Fibroblast of pulmonary artery (primary cell): ENCODE measurements around the gene SLC25A48.

Source experiments
- DNase-seq: peaks from one replicate; pipeline ENCODE4 v3.0.0-alpha.2; 2010; ENCODE audit warnings: low read depth
- H3K4me3 ChIP-seq: replicated peaks from 2 replicates; pipeline ENCODE4 v1.5.1; 2011; ENCODE audit warnings: low read depth, mild to moderate bottlenecking, control low read depth, low read length, moderate library complexity
- CTCF ChIP-seq: IDR thresholded peaks from 2 replicates; pipeline ENCODE4 v1.5.1; 2011; ENCODE audit warnings: mild to moderate bottlenecking, control low read depth, low read length, inconsistent platforms; ENCODE audit errors: missing control alignments

Gene SLC25A48

GRCh38 chr5:135880801-135881200, 46.3 kb downstream of the SLC25A48 start:
- no peak overlapping the region for H3K4me3 ChIP-seq
- no peak for DNase-seq
- no peak for TF ChIP-seq CTCF

- TF ChIP-seq CTCF, result no peak
- no peak overlapping the region for H3K4me3 ChIP-seq
- DNase-seq, result no peak
Measured at GRCh38 chr5:135881244-135881643, 46.8 kb downstream of the SLC25A48 start.

GRCh38 chr5:135881819-135882218, 47.4 kb downstream of the SLC25A48 start:
- TF ChIP-seq CTCF, result no peak
- H3K4me3 ChIP-seq, result no peak overlapping the region
- DNase-seq, result no peak

GRCh38 chr5:135883026-135883425, 48.6 kb downstream of the SLC25A48 start:
- TF ChIP-seq CTCF, result no peak
- no peak for DNase-seq
- H3K4me3 ChIP-seq, result no peak overlapping the region

- H3K4me3 ChIP-seq, result no peak overlapping the region
- no peak for DNase-seq
- TF ChIP-seq CTCF, result peak; percentile 11
Measured at GRCh38 chr5:135883441-135883840, 49.0 kb downstream of the SLC25A48 start.

- TF ChIP-seq CTCF, result no peak
- no peak for DNase-seq
- H3K4me3 ChIP-seq, result no peak overlapping the region
Measured at GRCh38 chr5:135885031-135885430, 50.6 kb downstream of the SLC25A48 start.

- no peak for TF ChIP-seq CTCF
- no peak overlapping the region for H3K4me3 ChIP-seq
- no peak for DNase-seq
Measured at GRCh38 chr5:135886136-135886535, 51.7 kb downstream of the SLC25A48 start.
